Small intestine (tissue), 16 donors: ENCODE data around the gene ANKIB1. TPM values are rescaled to one million over a fixed set of nuclear protein-coding genes. Genes with fewer than 3 reads are reported as not detected.
A peak's percentile ranks its signal among the peaks of the same experiment; 100 is the strongest.

Experiments
- DNase-seq, 2 donors: peaks; one replicate each; pipeline versions ENCODE4 v3.0.0 to v3.0.0-alpha.2; 2013
- FAIRE-seq: peaks from 2 replicates; lab custom pipeline; 2012; peaks lifted over from hg19 to GRCh38; lab: Jason Lieb, UNC
- H3K27ac ChIP-seq, 3 donors: one replicate each; pipeline ENCODE4 v1.5.1; 2013; ENCODE audit warnings: low read length in 2 of 3, mild to moderate bottlenecking in 2 of 3, control low read depth in 1 of 3, inconsistent platforms in 1 of 3, low read depth in 1 of 3, moderate library complexity in 1 of 3
- H3K27me3 ChIP-seq, 3 donors: one replicate each; pipeline ENCODE4 v1.6.1; 2013; ENCODE audit warnings: low read length in 3 of 3, inconsistent platforms in 1 of 3; ENCODE audit not compliant: control insufficient read depth in 3 of 3, insufficient read depth in 3 of 3
- H3K36me3 ChIP-seq, 3 donors: one replicate each; pipeline ENCODE4 v1.6.1; 2013; ENCODE audit warnings: low read length in 3 of 3, inconsistent platforms in 1 of 3, low read depth in 1 of 3, mild to moderate bottlenecking in 1 of 3, moderate library complexity in 1 of 3; ENCODE audit not compliant: control insufficient read depth in 3 of 3, insufficient read depth in 2 of 3
- H3K4me1 ChIP-seq, 3 donors: one replicate each; pipeline ENCODE4 v1.6.1; 2013; ENCODE audit warnings: low read length in 2 of 3, inconsistent platforms in 1 of 3, low read depth in 1 of 3, mild to moderate bottlenecking in 1 of 3, moderate library complexity in 1 of 3; ENCODE audit not compliant: control insufficient read depth in 3 of 3, insufficient read depth in 2 of 3
- H3K4me3 ChIP-seq, 3 donors: one replicate each; pipeline ENCODE4 v1.5.1; 2013; ENCODE audit warnings: low read length in 3 of 3, control low read depth in 1 of 3, inconsistent platforms in 1 of 3, low read depth in 1 of 3, mild to moderate bottlenecking in 1 of 3, moderate library complexity in 1 of 3
- H3K9me3 ChIP-seq, 2 donors: one replicate each; pipeline ENCODE4 v1.6.1; 2013; ENCODE audit warnings: low read depth in 1 of 2, low read length in 1 of 2; ENCODE audit not compliant: control insufficient read depth in 2 of 2, insufficient read depth in 1 of 2
- WGBS, 3 donors: extraction: QIAGEN DNeasy Blood & Tissue Kit; methylation state at CpG; one replicate each; pipeline ENCODE4 v1.1.7; 2013; 5-methylcytosine and 5-hydroxymethylcytosine counted together
- long read RNA-seq, 10 donors: transcript quantifications; one replicate each; lab custom pipeline, GENCODE V29; 2026
- polyA plus RNA-seq, 4 donors: library from polyadenylated mRNA; stranded (reverse) in 3 of 4; unstranded in 1 of 4; fragments of 200-250 nt in 3 of 4; fragments of 120-200 nt in 1 of 4; gene quantifications; one replicate each; pipeline versions ENCODE4 v1.2.1 to v1.2.3, GENCODE V29; 2013
- donor health status: healthy with polysubstance abuse.
- donor health status: control.
- donor health status: control.
- donor health status: Bipolar disorder and iron deficiency.
- donor health status: healthy.

The ANKIB1 gene, protein sequence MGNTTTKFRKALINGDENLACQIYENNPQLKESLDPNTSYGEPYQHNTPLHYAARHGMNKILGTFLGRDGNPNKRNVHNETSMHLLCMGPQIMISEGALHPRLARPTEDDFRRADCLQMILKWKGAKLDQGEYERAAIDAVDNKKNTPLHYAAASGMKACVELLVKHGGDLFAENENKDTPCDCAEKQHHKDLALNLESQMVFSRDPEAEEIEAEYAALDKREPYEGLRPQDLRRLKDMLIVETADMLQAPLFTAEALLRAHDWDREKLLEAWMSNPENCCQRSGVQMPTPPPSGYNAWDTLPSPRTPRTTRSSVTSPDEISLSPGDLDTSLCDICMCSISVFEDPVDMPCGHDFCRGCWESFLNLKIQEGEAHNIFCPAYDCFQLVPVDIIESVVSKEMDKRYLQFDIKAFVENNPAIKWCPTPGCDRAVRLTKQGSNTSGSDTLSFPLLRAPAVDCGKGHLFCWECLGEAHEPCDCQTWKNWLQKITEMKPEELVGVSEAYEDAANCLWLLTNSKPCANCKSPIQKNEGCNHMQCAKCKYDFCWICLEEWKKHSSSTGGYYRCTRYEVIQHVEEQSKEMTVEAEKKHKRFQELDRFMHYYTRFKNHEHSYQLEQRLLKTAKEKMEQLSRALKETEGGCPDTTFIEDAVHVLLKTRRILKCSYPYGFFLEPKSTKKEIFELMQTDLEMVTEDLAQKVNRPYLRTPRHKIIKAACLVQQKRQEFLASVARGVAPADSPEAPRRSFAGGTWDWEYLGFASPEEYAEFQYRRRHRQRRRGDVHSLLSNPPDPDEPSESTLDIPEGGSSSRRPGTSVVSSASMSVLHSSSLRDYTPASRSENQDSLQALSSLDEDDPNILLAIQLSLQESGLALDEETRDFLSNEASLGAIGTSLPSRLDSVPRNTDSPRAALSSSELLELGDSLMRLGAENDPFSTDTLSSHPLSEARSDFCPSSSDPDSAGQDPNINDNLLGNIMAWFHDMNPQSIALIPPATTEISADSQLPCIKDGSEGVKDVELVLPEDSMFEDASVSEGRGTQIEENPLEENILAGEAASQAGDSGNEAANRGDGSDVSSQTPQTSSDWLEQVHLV
- 10 to 100 TPM; 10.8 to 37.2 (median 14.2) TPM for polyA plus RNA-seq
- long read RNA-seq, donor 1, full-length matches to known transcripts, result 3 of 3 reads
- long read RNA-seq, donor 1, partial matches to known transcripts, result 0 of 3 reads
- long read RNA-seq, donor 1, other reads (novel, unspliced or antisense), result 0 of 3 reads
- long read RNA-seq, donor 2, partial matches to known transcripts, result 9 of 9 reads
- long read RNA-seq, donor 2, other reads (novel, unspliced or antisense), result 0 of 9 reads
- long read RNA-seq, donor 3, result 0 reads
- long read RNA-seq, donor 4, result 0 reads
- long read RNA-seq, donor 5, result 0 reads
- long read RNA-seq, donor 6, result 0 reads
- long read RNA-seq, donor 7, full-length matches to known transcripts, result 1 of 13 reads
- long read RNA-seq, donor 7, partial matches to known transcripts, result 12 of 13 reads
- long read RNA-seq, donor 7, other reads (novel, unspliced or antisense), result 0 of 13 reads
- long read RNA-seq, donor 8, result 0 reads
- long read RNA-seq, donor 9, partial matches to known transcripts, result 0 of 1 reads
- long read RNA-seq, donor 9, other reads (novel, unspliced or antisense), result 0 of 1 reads
- long read RNA-seq, donor 10, full-length matches to known transcripts, result 2 of 8 reads
- long read RNA-seq, donor 10, partial matches to known transcripts, result 6 of 8 reads
- long read RNA-seq, donor 10, other reads (novel, unspliced or antisense), result 0 of 8 reads

DNA sequence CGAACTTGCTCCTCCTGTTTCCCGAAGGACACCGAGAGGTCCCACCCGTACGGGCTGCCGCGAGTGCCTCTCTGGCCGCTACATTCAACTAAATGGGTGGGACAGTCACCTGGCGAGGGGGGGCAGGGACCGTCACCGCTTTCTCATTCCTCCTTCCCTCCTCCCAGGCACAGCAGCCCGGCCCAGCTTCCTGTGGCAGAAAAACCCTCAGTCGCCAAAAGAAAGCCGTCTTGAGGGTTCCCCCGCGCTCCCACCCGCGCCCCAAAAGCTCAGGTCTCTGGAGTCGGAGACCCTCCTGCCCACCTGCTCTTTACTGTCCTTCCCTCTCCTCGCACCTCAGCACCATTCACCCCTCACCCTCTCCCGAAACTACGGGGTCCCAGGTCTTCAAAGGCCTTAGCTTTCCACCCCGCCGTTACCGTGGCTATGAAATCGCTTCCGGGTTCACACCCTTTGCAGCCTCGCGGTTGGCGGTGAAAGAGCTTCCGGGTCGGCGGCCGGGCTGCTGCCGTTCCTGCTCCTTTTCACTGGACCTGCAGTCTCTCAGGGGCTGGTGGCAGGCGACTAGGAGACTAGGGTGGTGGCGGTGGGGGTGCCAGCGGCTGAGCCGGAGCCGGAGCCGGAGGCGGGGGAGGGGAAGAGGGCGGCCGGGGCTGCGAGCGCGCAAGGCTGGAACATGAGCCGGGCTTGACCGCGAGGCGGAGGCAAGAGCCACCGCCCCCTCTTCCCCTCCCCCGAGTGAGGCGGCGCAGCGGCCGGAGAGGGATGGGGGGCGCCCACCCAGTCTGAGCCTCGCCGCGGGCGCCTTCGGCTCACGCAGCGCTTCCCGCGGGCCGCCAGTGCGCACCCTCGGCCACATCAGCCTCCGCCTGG is at the start of gene ANKIB1, which contains the start of gene KRIT1:
TSS of gene ANKIB1 (plus strand) at position 488 of the 873 bp plus-strand sequence. CDS start 49,005 bp downstream, outside the sequence.
TSS of gene KRIT1 (minus strand) at position 428 of the 873 bp plus-strand sequence. CDS start 3,779 bp downstream, outside the sequence.
- H3K4me1 ChIP-seq, result peaks cover 0 to 10% (median 0%) of the 10 kb centered on the region in 3 donors
- FAIRE-seq, result no peak

DNA sequence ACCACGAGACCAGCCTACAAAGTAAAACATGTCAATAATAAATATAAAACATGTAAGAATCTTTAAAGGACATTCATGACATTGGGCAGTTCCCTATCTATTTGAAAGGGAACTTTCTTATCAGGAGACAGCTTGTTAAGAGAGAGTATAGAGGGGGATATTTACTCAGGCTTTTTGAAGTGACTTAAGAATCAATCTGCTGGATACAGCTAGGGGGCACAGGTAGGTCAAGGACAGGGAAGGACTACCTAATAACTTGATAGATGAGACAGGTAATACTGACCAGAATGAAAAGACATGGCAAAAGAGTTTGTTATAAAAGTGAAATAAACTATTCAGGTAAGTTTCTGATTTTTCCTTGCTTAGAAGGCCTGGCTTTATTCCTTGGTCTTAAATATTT is 45.0 kb upstream of the ANKIB1 start:
- Histone ChIP-seq H3K9me3 (peaks cover 0 to 4% of the 10 kb centered on the region in 2 donors), H3K4me3 (no peak overlapping the region), H3K27me3 (no peaks in the 10 kb centered on the region), H3K4me1 (no peaks in the 10 kb centered on the region), H3K27ac (no peak overlapping the region), H3K36me3 (peaks cover 0 to 27% (median 15%) of the 10 kb centered on the region in 3 donors)
- WGBS, 3 donors, result 92 to 98% (median 93%) methylated on average over 1 of the region's 1 CpG
- FAIRE-seq (no peak), DNase-seq (no peak)

More for the DNA sequence above, at the start of gene ANKIB1, which contains the start of gene KRIT1:
- H3K27me3 ChIP-seq, result no peaks in the 10 kb centered on the region
- H3K4me3 ChIP-seq, result peak within 1 kb of the TSS; percentile 74 to 87 (median 82)
- peak; percentile 86 to 95 for DNase-seq
- H3K9me3 ChIP-seq, result no peaks in the 10 kb centered on the region
- H3K27ac ChIP-seq, result peak within 1 kb of the TSS; percentile 87 to 99 (median 92)
- 0 to 1% (median 0%) methylated on average over 34 to 71 of the region's 71 CpGs for WGBS, 3 donors
- H3K36me3 ChIP-seq, result peaks cover 0 to 3% (median 2%) of the 10 kb centered on the region in 3 donors

DNA sequence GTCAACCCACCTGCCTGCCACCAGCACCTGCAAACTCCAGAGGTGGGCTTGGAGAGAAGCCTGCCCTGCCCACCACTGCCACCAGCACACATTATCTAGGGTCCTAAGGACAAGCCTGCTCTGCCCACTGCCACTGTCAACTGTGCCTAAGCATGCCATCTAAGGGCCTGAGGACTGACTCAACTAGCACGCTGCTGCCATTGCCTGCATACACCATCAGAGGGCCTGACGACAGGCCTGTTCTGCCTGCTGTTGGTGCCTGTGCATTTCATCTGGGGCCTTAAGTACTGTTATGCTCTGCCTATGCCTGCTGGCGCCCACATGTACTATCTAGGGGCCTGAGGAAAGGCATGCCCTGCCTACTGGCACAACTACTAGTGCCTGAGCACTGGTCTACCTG is 39.8 kb upstream of the ANKIB1 start:
- Histone ChIP-seq H3K36me3 (peaks cover 3 to 37% (median 19%) of the 10 kb centered on the region in 3 donors), H3K27me3 (no peaks in the 10 kb centered on the region), H3K27ac (no peak overlapping the region), H3K9me3 (peaks cover 0 to 14% of the 10 kb centered on the region in 2 donors), H3K4me3 (no peak overlapping the region), H3K4me1 (no peaks in the 10 kb centered on the region)
- no peak for FAIRE-seq
- DNase-seq, result no peak
- WGBS, 3 donors, result 93 to 99% (median 97%) methylated on average over 3 of the region's 3 CpGs

DNA sequence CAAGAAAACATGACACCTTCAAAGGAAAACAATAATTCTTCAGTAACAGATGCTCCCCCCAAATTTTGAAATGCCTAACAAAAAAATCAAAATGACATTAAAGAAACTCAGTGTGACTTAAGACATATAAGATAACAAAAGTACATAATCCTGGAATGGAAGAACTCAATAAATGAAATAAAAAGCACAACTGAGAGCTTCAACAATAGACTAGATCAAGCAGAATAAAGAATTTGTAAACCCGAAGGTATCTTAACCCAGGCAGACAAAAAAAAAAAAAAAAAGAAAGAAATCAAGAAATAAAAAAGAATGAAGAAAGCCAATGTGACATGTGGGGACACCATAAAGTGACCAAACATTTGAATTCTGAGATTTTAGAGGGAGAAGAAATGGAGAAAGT is 39.1 kb upstream of the ANKIB1 start:
- DNase-seq (no peak), FAIRE-seq (peak; percentile 47)
- 98 to 100% (median 100%) methylated on average over 1 of the region's 1 CpG for WGBS, 3 donors
- Histone ChIP-seq H3K27me3 (no peaks in the 10 kb centered on the region), H3K27ac (no peak overlapping the region), H3K4me3 (no peak overlapping the region), H3K4me1 (no peaks in the 10 kb centered on the region), H3K36me3 (peaks cover 3 to 38% (median 19%) of the 10 kb centered on the region in 3 donors), H3K9me3 (peaks cover 0 to 14% of the 10 kb centered on the region in 2 donors)

DNA sequence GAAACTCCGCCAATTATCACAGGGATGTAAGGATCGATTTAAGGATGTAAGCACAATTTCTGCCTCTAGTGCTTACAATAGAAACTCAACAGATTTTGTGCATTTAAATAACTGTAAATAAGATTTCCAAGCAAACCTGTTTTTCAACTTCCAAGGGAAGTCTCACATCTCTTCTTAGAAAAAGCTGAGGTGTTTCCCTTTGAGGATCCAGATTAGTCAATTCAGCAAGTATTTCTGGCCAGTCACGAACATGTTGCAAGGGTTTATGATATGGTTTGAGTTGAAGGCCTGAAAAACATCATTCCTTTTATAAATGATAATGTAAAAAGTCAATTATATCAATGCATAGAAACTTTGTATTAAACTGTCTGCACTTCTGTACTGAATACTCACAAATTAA is 24.0 kb upstream of the ANKIB1 start:
- DNase-seq, result no peak
- WGBS, 3 donors, result 97 to 99% (median 99%) methylated on average over 3 of the region's 3 CpGs

DNA sequence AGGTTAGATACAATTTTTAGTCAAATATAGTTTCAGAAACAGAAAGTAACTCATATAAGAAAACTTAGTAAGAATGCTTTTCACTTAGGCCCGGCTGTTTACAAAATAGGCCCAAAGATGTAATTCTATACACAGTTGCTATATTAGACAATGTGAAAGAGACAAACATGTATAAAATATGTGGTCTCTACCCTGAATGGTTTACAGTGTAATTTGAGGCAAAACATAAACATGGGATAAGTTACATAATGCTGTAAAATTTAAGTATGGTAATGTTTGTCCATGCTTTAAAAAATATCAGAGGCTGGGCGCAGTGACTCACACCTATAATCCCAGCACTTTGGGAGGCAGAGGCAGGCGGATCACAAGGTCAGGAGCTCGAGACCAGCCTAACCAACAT is 18.8 kb upstream of the ANKIB1 start:
- Histone ChIP-seq H3K4me3 (no peak overlapping the region), H3K9me3 (peaks cover 0 to 3% of the 10 kb centered on the region in 2 donors), H3K4me1 (no peaks in the 10 kb centered on the region), H3K27me3 (no peaks in the 10 kb centered on the region), H3K27ac (no peak overlapping the region), H3K36me3 (peaks cover 5 to 21% (median 5%) of the 10 kb centered on the region in 3 donors)
- WGBS, 3 donors, result 79 to 93% (median 85%) methylated on average over 4 of the region's 4 CpGs
- DNase-seq, result no peak
- FAIRE-seq, result no peak

More for the DNA sequence above, 24.0 kb upstream of the ANKIB1 start:
- no peaks in the 10 kb centered on the region for H3K27me3 ChIP-seq
- no peak overlapping the region for H3K4me3 ChIP-seq
- no peaks in the 10 kb centered on the region for H3K9me3 ChIP-seq
- H3K27ac ChIP-seq, result no peak overlapping the region
- no peaks in the 10 kb centered on the region for H3K4me1 ChIP-seq
- no peak for FAIRE-seq
- H3K36me3 ChIP-seq, result peaks cover 5 to 29% (median 10%) of the 10 kb centered on the region in 3 donors
